Thyroid gland (tissue), 4 donors: ENCODE results near the gene ART5. TPM values are rescaled to one million over a fixed set of nuclear protein-coding genes. Genes with fewer than 3 reads are reported as not detected.

Source experiments
- DNase-seq, 2 donors: peaks; one replicate each; pipeline ENCODE4 v3.0.0-alpha.2; 2019
- H3K27ac ChIP-seq, 3 donors: fragments of 200-600 bp; sonication (generic); 1 replicate in 2 of 3; 2 replicates in 1 of 3; pipeline ENCODE4 v1.5.1; 2016 to 2019; ENCODE audit warnings: mild to moderate bottlenecking in 1 of 3, moderate library complexity in 1 of 3
- H3K27me3 ChIP-seq: fragments of 200-600 bp; sonication (generic); one replicate; pipeline ENCODE4 v1.5.1; 2019
- H3K36me3 ChIP-seq, 2 donors: fragments of 200-600 bp; sonication (generic); one replicate each; pipeline ENCODE4 v1.5.1; 2016 to 2019
- H3K4me1 ChIP-seq, 2 donors: fragments of 200-600 bp; sonication (generic); one replicate each; pipeline ENCODE4 v1.5.1; 2017 to 2019
- H3K4me3 ChIP-seq, 3 donors: fragments of 200-600 bp; sonication (generic); replicated peaks in 1 of 3; 1 replicate in 2 of 3; 2 replicates in 1 of 3; pipeline ENCODE4 v1.5.1; 2016; ENCODE audit warnings: mild to moderate bottlenecking in 1 of 3
- H3K9me3 ChIP-seq: fragments of 200-600 bp; sonication (generic); one replicate; pipeline ENCODE4 v1.5.1; 2017
- POLR2A ChIP-seq, 2 donors: fragments of 450-650 bp; IDR thresholded peaks; one replicate each; pipeline ENCODE4 v1.6.1; 2017; ENCODE audit warnings: antibody characterized with exemption in 2 of 2, mild to moderate bottlenecking in 2 of 2, moderate library complexity in 1 of 2
- WGBS, 2 donors: methylation state at CpG; one replicate each; pipeline ENCODE4 v1.1.5; 2017; 5-methylcytosine and 5-hydroxymethylcytosine counted together
- intact Hi-C: fragments of 100-400 bp; cut with DNase I; formaldehyde crosslinking; loops from one replicate; pipeline ENCODE4 v1.15.1; 2023
- total RNA-seq, 4 donors: library from RNA; depleted of rRNA; stranded (reverse); fragments of >200 nt; gene quantifications; one replicate each; pipeline ENCODE4 v1.2.3, GENCODE V29; 2016
- TF ChIP-seq, protein P1 (sequence below), 6 experiments: fragments of 200-600 bp in 3 of 6; fragments of 450-650 bp in 3 of 6; sonication (generic) in 3 of 6; IDR thresholded peaks; one replicate each; pipeline ENCODE4 v1.5.1; 2016 to 2019; ENCODE audit warnings: antibody characterized with exemption in 6 of 6, mild to moderate bottlenecking in 2 of 6, inconsistent platforms in 1 of 6, moderate library complexity in 1 of 6

The ART5 gene
- total RNA-seq, 4 donors from 2014 or later, result 1.6 to 11.8 (median 2.7) TPM

DNA sequence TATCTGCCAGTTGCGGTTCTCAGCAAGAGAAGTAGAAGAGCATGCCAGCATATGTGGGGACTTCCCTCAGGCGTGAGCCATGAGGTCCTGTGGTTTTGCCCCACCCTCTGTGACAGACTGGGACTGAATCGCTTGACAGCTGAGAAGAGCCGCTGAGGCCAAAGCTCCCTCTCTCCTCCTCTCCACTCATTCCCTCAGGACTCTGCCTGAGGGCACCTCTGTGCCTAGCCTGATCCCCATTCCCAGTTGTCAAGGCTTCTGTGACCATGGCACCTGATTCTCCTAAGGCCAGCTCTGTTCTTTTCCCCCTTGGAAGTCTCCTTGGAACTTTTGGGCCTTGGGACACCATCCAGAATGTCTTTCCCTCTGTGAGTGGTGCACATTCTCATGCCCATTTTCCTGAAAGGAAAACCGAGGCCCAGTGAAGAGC, 27.0 kb downstream of the ART5 start:
- Histone ChIP-seq H3K27me3 (no peaks in the 10 kb centered on the region), H3K9me3 (no peaks in the 10 kb centered on the region), H3K4me1 (peaks cover 40 to 44% of the 10 kb centered on the region in 2 donors), H3K4me3 (no peak overlapping the region), H3K27ac (peak overlapping the region; percentile 88 to 96 (median 95)), H3K36me3 (no peaks in the 10 kb centered on the region)
- intact Hi-C loops, result no loop called here
- 31 to 39% methylated on average over 5 of the region's 5 CpGs for WGBS, 2 donors
- peak; percentile 78 to 80 for DNase-seq
- TF ChIP-seq, protein P1, sequence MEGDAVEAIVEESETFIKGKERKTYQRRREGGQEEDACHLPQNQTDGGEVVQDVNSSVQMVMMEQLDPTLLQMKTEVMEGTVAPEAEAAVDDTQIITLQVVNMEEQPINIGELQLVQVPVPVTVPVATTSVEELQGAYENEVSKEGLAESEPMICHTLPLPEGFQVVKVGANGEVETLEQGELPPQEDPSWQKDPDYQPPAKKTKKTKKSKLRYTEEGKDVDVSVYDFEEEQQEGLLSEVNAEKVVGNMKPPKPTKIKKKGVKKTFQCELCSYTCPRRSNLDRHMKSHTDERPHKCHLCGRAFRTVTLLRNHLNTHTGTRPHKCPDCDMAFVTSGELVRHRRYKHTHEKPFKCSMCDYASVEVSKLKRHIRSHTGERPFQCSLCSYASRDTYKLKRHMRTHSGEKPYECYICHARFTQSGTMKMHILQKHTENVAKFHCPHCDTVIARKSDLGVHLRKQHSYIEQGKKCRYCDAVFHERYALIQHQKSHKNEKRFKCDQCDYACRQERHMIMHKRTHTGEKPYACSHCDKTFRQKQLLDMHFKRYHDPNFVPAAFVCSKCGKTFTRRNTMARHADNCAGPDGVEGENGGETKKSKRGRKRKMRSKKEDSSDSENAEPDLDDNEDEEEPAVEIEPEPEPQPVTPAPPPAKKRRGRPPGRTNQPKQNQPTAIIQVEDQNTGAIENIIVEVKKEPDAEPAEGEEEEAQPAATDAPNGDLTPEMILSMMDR (IDR thresholded peaks at IDR 0.05), result no peak
- TF ChIP-seq POLR2A (IDR thresholded peaks at IDR 0.05), result peak in 1 of 2 donors; percentile 28

DNA sequence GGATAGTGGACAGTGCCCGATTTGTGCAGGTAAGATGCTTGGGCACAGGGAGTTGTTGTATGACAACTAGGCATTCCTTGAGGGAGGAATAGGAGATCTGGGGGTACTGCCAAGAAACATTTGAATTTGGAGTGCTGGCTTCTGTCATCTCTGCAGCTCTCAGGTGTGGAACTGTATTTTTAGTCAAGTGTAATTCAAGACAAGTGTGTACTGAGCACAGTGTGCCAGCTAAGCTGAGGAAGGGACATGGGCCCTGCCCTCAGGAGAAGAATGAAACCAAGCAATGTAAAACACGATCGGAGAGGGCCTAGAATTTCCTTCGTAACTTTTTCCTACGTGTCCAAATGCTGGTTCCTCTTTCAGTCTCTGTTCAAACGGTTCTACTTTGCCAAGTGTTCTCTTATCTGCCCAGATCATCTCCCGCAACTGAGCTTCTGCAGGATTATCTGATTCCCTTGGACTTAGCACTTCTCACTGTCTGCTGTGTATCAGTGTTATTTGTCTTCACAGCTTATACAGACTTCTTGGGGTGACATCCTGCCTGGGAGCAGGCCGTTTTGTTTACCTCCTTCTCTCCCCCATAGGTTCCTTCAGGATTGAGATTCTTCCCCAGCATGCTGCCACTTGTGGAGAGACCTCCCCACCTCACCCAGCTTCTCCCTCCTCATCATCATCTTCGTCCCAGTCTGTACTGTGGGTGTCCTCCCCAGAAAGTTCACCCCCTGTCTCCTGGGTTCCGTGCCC, 27.6 kb downstream of the ART5 start:
- no peaks in the 10 kb centered on the region for H3K9me3 ChIP-seq
- TF ChIP-seq, protein P1 (IDR thresholded peaks at IDR 0.05), result no peak
- peak in 1 of 2 donors; percentile 49 for TF ChIP-seq POLR2A (IDR thresholded peaks at IDR 0.05)
- H3K4me3 ChIP-seq, result no peak overlapping the region
- peaks cover 40 to 44% of the 10 kb centered on the region in 2 donors for H3K4me1 ChIP-seq
- no peaks in the 10 kb centered on the region for H3K36me3 ChIP-seq
- intact Hi-C loops, result no loop called here
- 29 to 39% methylated on average over 10 of the region's 10 CpGs for WGBS, 2 donors
- H3K27me3 ChIP-seq, result no peaks in the 10 kb centered on the region
- peak; percentile 81 to 86 for DNase-seq
- peak overlapping the region; percentile 88 to 96 (median 95) for H3K27ac ChIP-seq

DNA sequence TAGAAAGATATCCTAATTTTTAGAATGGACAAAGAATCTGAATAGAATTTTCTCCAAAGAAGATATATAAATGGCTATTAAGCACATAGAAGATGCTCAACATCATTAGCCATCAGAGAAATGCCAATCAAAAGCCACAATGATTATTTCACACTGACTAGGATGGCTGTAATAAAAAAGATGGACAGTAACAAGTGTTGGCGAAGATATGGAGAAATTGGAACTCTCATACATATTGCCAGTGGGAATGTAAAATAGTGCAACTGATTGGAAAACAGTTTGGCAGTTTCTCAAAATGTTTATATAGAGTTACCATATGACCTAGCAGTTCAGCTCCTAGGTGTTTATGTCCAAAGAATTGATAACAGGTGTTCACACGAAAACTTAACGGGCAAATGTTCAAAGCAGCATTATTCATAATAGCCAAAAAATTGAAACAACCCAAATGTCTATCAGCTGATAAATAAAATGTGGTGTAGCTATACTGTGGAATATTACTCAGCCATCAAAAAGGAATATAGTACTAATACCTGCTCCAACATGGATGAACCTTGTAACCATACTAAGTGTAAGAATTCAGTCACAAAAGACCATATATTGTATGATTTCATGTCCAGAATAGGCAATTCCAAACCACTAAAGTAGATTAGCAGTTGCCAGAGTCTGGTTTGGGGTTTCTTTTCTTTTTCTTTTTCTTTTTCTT, 29.7 kb downstream of the ART5 start:
- Histone ChIP-seq H3K36me3 (no peaks in the 10 kb centered on the region), H3K27me3 (no peaks in the 10 kb centered on the region), H3K27ac (no peak overlapping the region), H3K4me3 (no peak overlapping the region), H3K4me1 (peaks cover 35 to 39% of the 10 kb centered on the region in 2 donors), H3K9me3 (no peaks in the 10 kb centered on the region)
- intact Hi-C loops, result no loop called here
- DNase-seq, result no peak
- WGBS, 2 donors, result 98 to 100% methylated on average over 3 of the region's 3 CpGs
- no peak for TF ChIP-seq POLR2A (IDR thresholded peaks at IDR 0.05)
- TF ChIP-seq, protein P1 (IDR thresholded peaks at IDR 0.05), result no peak

DNA sequence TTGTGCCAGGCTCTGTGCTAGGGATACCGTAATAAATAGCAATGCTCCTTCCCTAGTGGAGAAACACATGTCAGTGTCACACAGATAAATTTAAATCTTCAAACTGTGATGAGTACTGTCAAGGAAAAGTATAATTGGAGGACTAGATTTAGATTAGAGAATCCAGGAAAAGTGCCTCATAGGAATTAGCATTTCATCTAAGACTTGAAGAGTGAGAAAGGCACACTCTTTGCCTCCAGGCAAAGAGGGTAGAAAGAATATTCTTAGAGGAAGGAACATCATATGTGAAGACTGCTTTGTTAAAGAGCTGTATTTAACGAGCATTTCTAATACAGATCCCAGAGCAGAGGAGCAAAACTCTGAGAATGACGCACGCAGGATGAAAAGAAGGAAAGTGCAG, 30.9 kb downstream of the ART5 start:
- Histone ChIP-seq H3K27me3 (no peaks in the 10 kb centered on the region), H3K36me3 (no peaks in the 10 kb centered on the region), H3K4me1 (peaks cover 23 to 26% of the 10 kb centered on the region in 2 donors), H3K4me3 (no peak overlapping the region), H3K9me3 (no peaks in the 10 kb centered on the region), H3K27ac (no peak overlapping the region)
- TF ChIP-seq, protein P1 (IDR thresholded peaks at IDR 0.05), result no peak
- TF ChIP-seq POLR2A (IDR thresholded peaks at IDR 0.05), result no peak
- 93% methylated on average over 4 of the region's 4 CpGs for WGBS, 2 donors
- intact Hi-C loops, result no loop called here
- no peak for DNase-seq
